Subcutaneous abdominal adipose tissue (tissue), 5 donors: ENCODE data around the gene AHR.
"Not testable (repeated sequence)": the region's sequence is repeated elsewhere in the genome, so short reads cannot be mapped to it uniquely, and the experiment has no call there.

Experiments
- H3K27ac ChIP-seq: one replicate; pipeline ENCODE4 v1.7.0; 2013; ENCODE audit warnings: low read depth, mild to moderate bottlenecking, inconsistent platforms, low read length, moderate library complexity
- H3K27me3 ChIP-seq, 5 donors: one replicate each; pipeline ENCODE4 v1.7.0; 2013; ENCODE audit warnings: low read length in 5 of 5, inconsistent platforms in 1 of 5; ENCODE audit not compliant: control insufficient read depth in 5 of 5, insufficient read depth in 4 of 5
- H3K36me3 ChIP-seq, 5 donors: one replicate each; pipeline ENCODE4 v1.7.0; 2013; ENCODE audit warnings: low read length in 5 of 5; ENCODE audit not compliant: control insufficient read depth in 5 of 5, insufficient read depth in 5 of 5
- H3K4me1 ChIP-seq, 5 donors: one replicate each; pipeline ENCODE4 v1.7.0; 2013; ENCODE audit warnings: low read length in 5 of 5, mild to moderate bottlenecking in 3 of 5, moderate library complexity in 1 of 5; ENCODE audit not compliant: control insufficient read depth in 5 of 5, insufficient read depth in 5 of 5
- H3K4me3 ChIP-seq, 5 donors: one replicate each; pipeline ENCODE4 v1.7.0; 2013; ENCODE audit warnings: low read length in 5 of 5, low read depth in 1 of 5
- H3K9ac ChIP-seq, 5 donors: one replicate each; pipeline ENCODE4 v1.7.0; 2013; ENCODE audit warnings: low read length in 5 of 5, mild to moderate bottlenecking in 4 of 5, moderate library complexity in 3 of 5
- H3K9me3 ChIP-seq, 5 donors: one replicate each; pipeline ENCODE4 v1.7.0; 2013; ENCODE audit warnings: low read length in 5 of 5; ENCODE audit not compliant: control insufficient read depth in 5 of 5
- donor health status: healthy.
- donor health status: healthy.
- donor health status: healthy.
- donor health status: healthy.
- donor health status: healthy.

AHR gene

DNA sequence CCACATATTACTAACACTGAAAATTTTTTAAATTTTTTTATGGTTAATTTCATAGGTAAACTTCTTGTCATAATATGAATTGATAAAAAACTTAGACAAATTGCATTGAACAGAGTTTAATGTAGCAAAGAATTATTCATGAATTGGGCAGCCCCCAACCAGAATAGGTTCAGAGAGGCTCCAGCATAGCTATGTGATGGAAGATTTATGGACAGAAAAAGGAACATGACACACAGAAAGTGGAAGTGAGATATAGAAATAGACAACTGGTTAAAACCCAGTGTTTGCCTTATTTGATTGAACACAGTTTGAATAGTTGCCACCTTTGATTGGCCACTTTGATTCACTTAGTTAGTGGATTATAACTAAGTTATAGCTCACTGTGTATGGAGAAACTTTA lies 87.2 kb downstream of the AHR start:
- Histone ChIP-seq H3K9me3 (no peaks in the 10 kb centered on the region), H3K4me1 (no peaks in the 10 kb centered on the region), H3K4me3 (no peak overlapping the region), H3K27me3 (no peaks in the 10 kb centered on the region), H3K9ac (no peak overlapping the region), H3K27ac (no peak overlapping the region), H3K36me3 (no peaks in the 10 kb centered on the region)

DNA sequence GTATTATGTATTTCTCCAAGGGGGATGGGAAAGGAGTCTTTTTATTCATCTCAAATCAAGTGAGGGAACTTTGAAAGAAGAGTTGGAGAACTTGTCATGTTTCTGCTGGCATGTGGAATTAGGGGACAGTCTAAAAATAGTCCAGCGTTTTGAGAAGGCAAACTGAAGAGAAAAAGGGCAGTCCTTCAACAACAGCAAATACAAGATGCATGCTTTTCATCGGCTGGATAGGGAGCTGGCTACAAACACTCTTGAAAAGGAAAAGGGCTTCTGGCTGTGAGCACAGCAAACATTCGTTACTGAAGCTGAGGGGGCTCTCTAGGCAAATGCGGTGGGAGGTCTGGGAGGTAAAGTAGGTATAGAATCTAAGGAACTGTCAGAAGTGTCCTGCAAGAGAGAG lies 91.9 kb downstream of the AHR start:
- Histone ChIP-seq H3K9ac (no peak overlapping the region), H3K36me3 (no peaks in the 10 kb centered on the region), H3K27ac (no peak overlapping the region), H3K9me3 (peaks cover 0 to 8% (median 0%) of the 10 kb centered on the region in 5 donors), H3K27me3 (no peaks in the 10 kb centered on the region), H3K4me1 (no peaks in the 10 kb centered on the region), H3K4me3 (no peak overlapping the region)

DNA sequence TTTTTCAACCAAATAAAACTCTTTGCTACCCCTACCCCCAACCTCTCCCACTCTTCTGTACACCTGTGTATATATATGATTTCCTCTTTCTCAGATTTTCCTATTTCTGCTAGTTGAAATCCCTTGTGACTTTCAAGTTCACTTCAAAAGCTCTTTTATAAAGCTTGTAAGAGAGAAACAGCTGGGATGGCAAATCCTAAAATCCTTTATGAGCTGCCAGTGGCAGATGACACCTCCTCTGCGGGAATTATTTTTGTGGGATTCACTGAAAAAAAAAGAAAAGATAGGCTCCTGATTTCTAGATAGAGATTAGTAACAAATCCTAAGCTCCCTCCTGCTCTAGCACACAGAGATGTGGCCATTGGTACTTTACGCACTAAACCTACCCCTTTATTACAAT lies 92.9 kb downstream of the AHR start:
- H3K36me3 ChIP-seq, result no peaks in the 10 kb centered on the region

DNA sequence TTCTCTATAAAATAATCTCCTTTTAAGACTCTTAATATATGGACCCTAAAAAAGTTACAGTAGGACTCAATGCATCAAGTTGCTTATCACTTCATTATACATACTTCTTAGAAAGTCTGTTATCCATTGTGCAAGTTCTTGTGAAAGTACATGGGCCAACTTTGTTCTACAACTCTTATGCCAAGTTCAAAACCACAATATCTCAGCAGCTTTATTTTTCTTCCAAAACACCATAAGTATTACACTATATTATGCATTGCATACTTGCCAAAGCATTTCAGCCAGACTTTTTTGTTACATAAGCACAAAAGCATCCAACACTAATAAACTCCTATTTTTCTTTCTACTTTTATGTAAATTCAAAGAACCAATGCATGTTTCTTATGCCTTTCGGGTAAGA lies 94.4 kb downstream of the AHR start:
- no peak overlapping the region for H3K9ac ChIP-seq
- H3K27ac ChIP-seq, result no peak overlapping the region
- H3K4me3 ChIP-seq, result no peak overlapping the region
- no peaks in the 10 kb centered on the region for H3K27me3 ChIP-seq
- H3K4me1 ChIP-seq, result no peaks in the 10 kb centered on the region
- no peaks in the 10 kb centered on the region for H3K36me3 ChIP-seq
- H3K9me3 ChIP-seq, result peaks cover 0 to 8% (median 0%) of the 10 kb centered on the region in 5 donors

More for the DNA sequence above, 92.9 kb downstream of the AHR start:
- H3K4me1 ChIP-seq, result no peaks in the 10 kb centered on the region
- H3K9ac ChIP-seq, result no peak overlapping the region
- H3K27ac ChIP-seq, result no peak overlapping the region
- H3K9me3 ChIP-seq, result peaks cover 0 to 8% (median 0%) of the 10 kb centered on the region in 5 donors
- no peaks in the 10 kb centered on the region for H3K27me3 ChIP-seq
- H3K4me3 ChIP-seq, result no peak overlapping the region

DNA sequence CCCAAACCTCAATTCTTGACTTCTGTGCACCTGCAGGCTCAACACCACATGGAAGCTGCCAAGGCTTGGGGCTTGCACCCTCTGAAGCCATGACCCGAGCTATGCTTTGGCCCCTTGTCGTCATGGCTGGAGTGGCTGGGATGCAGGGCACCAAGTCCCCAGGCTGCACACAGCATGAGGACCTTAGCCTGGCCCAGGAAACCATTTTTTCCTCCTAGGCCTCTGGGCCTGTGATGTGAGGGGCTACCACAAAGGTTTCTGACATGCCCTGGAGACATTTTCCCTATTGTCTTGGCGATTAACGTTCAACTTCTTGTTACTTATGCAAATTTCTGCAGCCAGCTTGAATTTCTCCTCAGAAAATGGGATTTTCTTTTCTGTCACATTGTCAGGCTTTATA lies 96.1 kb downstream of the AHR start:
- H3K27me3 ChIP-seq, H3K9ac ChIP-seq, H3K27ac ChIP-seq, H3K4me3 ChIP-seq, H3K9me3 ChIP-seq, H3K4me1 ChIP-seq, H3K36me3 ChIP-seq: not testable (repeated sequence)
